A549 (cell line): Measurements from ENCODE around the gene TMTC2. TPM values are rescaled to one million over a fixed set of nuclear protein-coding genes. Genes with fewer than 3 reads are reported as not detected.

ENCODE experiments used
- ATAC-seq, 2 experiments: fragments of 200-7000 bp in 1 of 2; fragments of >200 bp in 1 of 2; cut with Nextera tagmentation in 1 of 2; cut with Tn5 transposase in 1 of 2; 3 replicates each; pipeline versions ENCODE4 v1.8.0 to v1.9.1; 2018 to 2020; ENCODE audit warnings: mild to moderate bottlenecking in 1 of 2, moderate library complexity in 1 of 2
- CTCF ChIA-PET: fragments of 300-600 bp; sonication (Branson Sonifier 250); formaldehyde crosslinking; extraction: SDS; loops from one replicate; lab custom pipeline; 2021; ENCODE audit warnings: antibody characterized with exemption, inconsistent platforms; lab: Yijun Ruan, JAX
- POLR2A ChIA-PET: fragments of 350-600 bp; formaldehyde crosslinking; extraction: SDS; loops from one replicate; lab custom pipeline; 2021; ENCODE audit warnings: antibody characterized with exemption, inconsistent platforms; lab: Yijun Ruan, JAX
- DNase-seq, 2 experiments: peaks; one replicate each; pipeline versions ENCODE4 v3.0.0 to v3.0.0-alpha.2; 2011 to 2016; ENCODE audit warnings: low read depth in 1 of 2, low spot score in 1 of 2
- FAIRE-seq: peaks from 2 replicates; lab custom pipeline; 2011; peaks lifted over from hg19 to GRCh38; lab: Jason Lieb, UNC
- H3K27ac ChIP-seq, 2 experiments: fragments of >200 bp; sonication (Bioruptor Twin); formaldehyde crosslinking; 3 replicates each; pipeline ENCODE4 v1.5.1; 2016 to 2017
- H3K4me1 ChIP-seq: fragments of >200 bp; sonication (Bioruptor Twin); formaldehyde crosslinking; 3 replicates; pipeline ENCODE4 v1.6.1; 2016
- H3K4me2 ChIP-seq: fragments of >200 bp; sonication (Bioruptor Twin); formaldehyde crosslinking; 3 replicates; pipeline ENCODE4 v1.6.1; 2016
- H3K4me3 ChIP-seq: fragments of >200 bp; sonication (Bioruptor Twin); formaldehyde crosslinking; 3 replicates; pipeline ENCODE4 v1.5.1; 2016
- H3K9me3 ChIP-seq: fragments of >200 bp; sonication (Bioruptor Twin); formaldehyde crosslinking; 3 replicates; pipeline ENCODE4 v1.6.1; 2016
- BHLHE40 ChIP-seq: IDR thresholded peaks from 2 replicates; pipeline ENCODE4 v1.6.1; 2012; ENCODE audit warnings: low read depth, low read length, inconsistent platforms
- CBX2 ChIP-seq: fragments of 200-600 bp; sonication (generic); IDR thresholded peaks from 2 replicates; pipeline ENCODE4 v1.6.1; 2016; ENCODE audit warnings: low read depth, mild to moderate bottlenecking, borderline replicate concordance
- CHD2 ChIP-seq: fragments of 150-350 bp; IDR thresholded peaks from 2 replicates; pipeline ENCODE4 v1.6.1; 2014; ENCODE audit warnings: low read length; ENCODE audit not compliant: partially characterized antibody
- CHD4 ChIP-seq: fragments of 200-600 bp; sonication (generic); IDR thresholded peaks from 2 replicates; pipeline ENCODE4 v1.6.1; 2016; ENCODE audit warnings: antibody characterized with exemption, mild to moderate bottlenecking, borderline replicate concordance
- EHF ChIP-seq: fragments of 250-450 bp; sonication (Bioruptor Pico); IDR thresholded peaks from 2 replicates; pipeline ENCODE4 v1.5.0; 2020; ENCODE audit warnings: mild to moderate bottlenecking
- EHMT2 ChIP-seq: fragments of 200-600 bp; sonication (generic); IDR thresholded peaks from 2 replicates; pipeline ENCODE4 v1.6.1; 2016; ENCODE audit warnings: antibody characterized with exemption, low read depth, mild to moderate bottlenecking, moderate library complexity
- FOSB ChIP-seq: fragments of 250-450 bp; sonication (Bioruptor Pico); IDR thresholded peaks from 2 replicates; pipeline ENCODE4 v1.5.0; 2020; ENCODE audit warnings: mild to moderate bottlenecking, moderate library complexity
- FOSL2 ChIP-seq, 2 experiments: fragments of 450-650 bp in 1 of 2; fragments of >200 bp in 1 of 2; sonication (Bioruptor Twin) in 1 of 2; formaldehyde crosslinking; IDR thresholded peaks; 2 replicates each; pipeline versions ENCODE4 v1.5.0 to v1.6.1; 2016 to 2020; ENCODE audit warnings: mild to moderate bottlenecking in 1 of 2, moderate library complexity in 1 of 2
- FOXS1 ChIP-seq: fragments of 250-450 bp; sonication (Bioruptor Pico); IDR thresholded peaks from 2 replicates; pipeline ENCODE4 v1.5.0; 2020; ENCODE audit warnings: mild to moderate bottlenecking, moderate library complexity
- GATA3 ChIP-seq: IDR thresholded peaks from 2 replicates; pipeline ENCODE4 v1.6.1; 2012; ENCODE audit warnings: borderline replicate concordance
- HDAC2 ChIP-seq: fragments of 200-600 bp; sonication (generic); IDR thresholded peaks from 2 replicates; pipeline ENCODE4 v1.6.1; 2016
- HEYL ChIP-seq: fragments of 250-450 bp; sonication (Bioruptor Pico); IDR thresholded peaks from 2 replicates; pipeline ENCODE4 v1.8.0; 2021; ENCODE audit warnings: mild to moderate bottlenecking, moderate library complexity
- HOXB13 ChIP-seq: fragments of 250-450 bp; sonication (Bioruptor Pico); IDR thresholded peaks from 2 replicates; pipeline ENCODE4 v1.5.0; 2020; ENCODE audit warnings: low read depth, mild to moderate bottlenecking, moderate library complexity
- JUN ChIP-seq, 2 experiments: fragments of >200 bp; sonication (Bioruptor Twin); formaldehyde crosslinking; IDR thresholded peaks; 2 replicates in 1 of 2; 3 replicates in 1 of 2; pipeline ENCODE4 v1.6.1; 2016 to 2017
- JUNB ChIP-seq: fragments of >200 bp; sonication (Bioruptor Twin); formaldehyde crosslinking; IDR thresholded peaks from 2 replicates; pipeline ENCODE4 v1.6.1; 2016
- KDM5A ChIP-seq: fragments of 200-600 bp; sonication (generic); IDR thresholded peaks from 2 replicates; pipeline ENCODE4 v1.6.1; 2016; ENCODE audit warnings: antibody characterized with exemption, mild to moderate bottlenecking
- MAZ ChIP-seq: fragments of 150-350 bp; IDR thresholded peaks from 2 replicates; pipeline ENCODE4 v1.6.1; 2014; ENCODE audit warnings: antibody characterized with exemption, low read depth, low read length, borderline replicate concordance
- NFE2L2 ChIP-seq: fragments of 150-350 bp; conservative IDR thresholded peaks from 2 replicates; pipeline ENCODE4 v1.6.1; 2014; ENCODE audit warnings: low read length
- NPAS2 ChIP-seq: fragments of 250-450 bp; sonication (Bioruptor Pico); IDR thresholded peaks from 2 replicates; pipeline ENCODE4 v1.8.0; 2022; ENCODE audit warnings: mild to moderate bottlenecking, moderate library complexity, borderline replicate concordance
- POLR2AphosphoS2 ChIP-seq: conservative IDR thresholded peaks from 2 replicates; pipeline ENCODE4 v1.6.1; 2012; ENCODE audit warnings: low read length, improper control_type of control experiment, inconsistent platforms
- RAD21 ChIP-seq, 2 experiments: fragments of >200 bp in 1 of 2; sonication (Bioruptor Twin) in 1 of 2; formaldehyde crosslinking in 1 of 2; IDR thresholded peaks in 1 of 2; conservative IDR thresholded peaks in 1 of 2; 2 replicates in 1 of 2; 3 replicates in 1 of 2; pipeline ENCODE4 v1.6.1; 2012 to 2018; ENCODE audit warnings: inconsistent platforms in 1 of 2
- RCOR1 ChIP-seq: fragments of 150-350 bp; IDR thresholded peaks from 2 replicates; pipeline ENCODE4 v1.6.1; 2014; ENCODE audit warnings: antibody characterized with exemption, low read length, low read depth
- ZC3H11A ChIP-seq: fragments of 450-650 bp; IDR thresholded peaks from 2 replicates; pipeline ENCODE4 v1.6.1; 2014; ENCODE audit warnings: antibody characterized with exemption, mild to moderate bottlenecking
- ZSCAN20 ChIP-seq: fragments of 250-450 bp; sonication (Bioruptor Pico); IDR thresholded peaks from 2 replicates; pipeline ENCODE4 v1.8.0; 2022; ENCODE audit warnings: mild to moderate bottlenecking, moderate library complexity
- WGBS: methylation state at CpG from one replicate; pipeline ENCODE4 v1.1.6; 2017; ENCODE audit errors: missing lambda C conversion rate; 5-methylcytosine and 5-hydroxymethylcytosine counted together
- polyA plus RNA-seq, 4 experiments: library from polyadenylated mRNA; depleted of rRNA in 3 of 4; stranded (reverse); fragments of >200 nt; fragmentation: RNase III in 1 of 4; extraction: RNeasy Plus Mini Kit Qiagen cat#74134 plus additional on column Dnase treatment in 1 of 4; gene quantifications; 2 replicates in 3 of 4; 3 replicates in 1 of 4; pipeline ENCODE4 v1.2.3, GENCODE V29; 2011 to 2017
- TF ChIP-seq, protein P1 (sequence below): fragments of >200 bp; sonication (Bioruptor Twin); formaldehyde crosslinking; IDR thresholded peaks from 2 replicates; pipeline ENCODE4 v1.6.1; 2016
- TF ChIP-seq, protein P2 (sequence below): fragments of >200 bp; sonication (Bioruptor Twin); formaldehyde crosslinking; IDR thresholded peaks from 3 replicates; pipeline ENCODE4 v1.5.1; 2016
- TF ChIP-seq, protein P3 (sequence below): fragments of 150-350 bp; IDR thresholded peaks from 2 replicates; pipeline ENCODE4 v1.6.1; 2014; ENCODE audit warnings: low read depth, mild to moderate bottlenecking, low read length
- TF ChIP-seq, protein P4 (sequence below): fragments of >200 bp; sonication (Bioruptor Twin); formaldehyde crosslinking; IDR thresholded peaks from 3 replicates; pipeline ENCODE4 v1.6.1; 2016
- TF ChIP-seq, protein P5 (sequence below): fragments of 250-450 bp; sonication (Bioruptor Pico); IDR thresholded peaks from 2 replicates; pipeline ENCODE4 v1.5.0; 2020; ENCODE audit warnings: low read depth, mild to moderate bottlenecking, moderate library complexity
- TF ChIP-seq, protein P6 (sequence below): IDR thresholded peaks from 2 replicates; pipeline ENCODE4 v1.6.1; 2012

TMTC2 gene
- polyA plus RNA-seq, 2 of the 4 experiments (the other 2 are of a cell fraction) = 1.8 to 5.3 TPM

DNA sequence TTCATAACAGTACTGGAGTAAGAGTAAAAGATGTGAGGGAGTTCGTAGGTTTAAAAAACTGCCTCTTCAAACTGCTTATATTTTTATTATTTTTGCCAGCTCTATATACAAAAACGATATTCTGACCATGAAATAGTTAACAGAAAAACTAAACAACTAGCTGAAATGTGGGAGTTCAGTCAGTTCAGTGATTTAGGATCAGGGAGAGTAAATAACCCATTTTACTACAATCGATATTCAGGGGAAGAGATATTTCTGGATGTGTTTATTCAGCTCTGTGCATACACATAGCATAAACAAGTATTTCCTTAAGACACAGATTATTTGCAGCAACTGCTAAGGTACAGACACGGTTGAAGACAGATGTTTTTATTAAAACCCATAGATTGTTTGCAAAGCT lies 470.9 kb downstream of the TMTC2 start:
- H3K4me1 ChIP-seq = no peaks in the 10 kb centered on the region
- no peaks in the 10 kb centered on the region for H3K9me3 ChIP-seq
- FAIRE-seq (no peak), DNase-seq (no peak), ATAC-seq (no peak)
- no peak overlapping the region for H3K4me3 ChIP-seq
- POLR2A ChIA-PET = no interaction called here
- WGBS = 37% methylated on average over 4 of the region's 4 CpGs
- TF ChIP-seq POLR2AphosphoS2 (no peak), ZC3H11A (no peak), ZSCAN20 (CRISPR knock-in tag) (no peak), KDM5A (no peak), RCOR1 (no peak), JUNB (no peak), FOSB (no peak), FOXS1 (CRISPR knock-in tag) (no peak), JUN (IDR thresholded peaks at IDR 0.05) (no peak), EHMT2 (no peak), MAZ (no peak), RAD21 (conservative IDR thresholded peaks at IDR 0.05 in 1 of 2, IDR thresholded peaks at IDR 0.05 in 1 of 2) (no peak), BHLHE40 (no peak), HDAC2 (no peak)
- TF ChIP-seq, protein P1, sequence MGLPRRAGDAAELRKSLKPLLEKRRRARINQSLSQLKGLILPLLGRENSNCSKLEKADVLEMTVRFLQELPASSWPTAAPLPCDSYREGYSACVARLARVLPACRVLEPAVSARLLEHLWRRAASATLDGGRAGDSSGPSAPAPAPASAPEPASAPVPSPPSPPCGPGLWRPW = no peak
- TF ChIP-seq, protein P2, sequence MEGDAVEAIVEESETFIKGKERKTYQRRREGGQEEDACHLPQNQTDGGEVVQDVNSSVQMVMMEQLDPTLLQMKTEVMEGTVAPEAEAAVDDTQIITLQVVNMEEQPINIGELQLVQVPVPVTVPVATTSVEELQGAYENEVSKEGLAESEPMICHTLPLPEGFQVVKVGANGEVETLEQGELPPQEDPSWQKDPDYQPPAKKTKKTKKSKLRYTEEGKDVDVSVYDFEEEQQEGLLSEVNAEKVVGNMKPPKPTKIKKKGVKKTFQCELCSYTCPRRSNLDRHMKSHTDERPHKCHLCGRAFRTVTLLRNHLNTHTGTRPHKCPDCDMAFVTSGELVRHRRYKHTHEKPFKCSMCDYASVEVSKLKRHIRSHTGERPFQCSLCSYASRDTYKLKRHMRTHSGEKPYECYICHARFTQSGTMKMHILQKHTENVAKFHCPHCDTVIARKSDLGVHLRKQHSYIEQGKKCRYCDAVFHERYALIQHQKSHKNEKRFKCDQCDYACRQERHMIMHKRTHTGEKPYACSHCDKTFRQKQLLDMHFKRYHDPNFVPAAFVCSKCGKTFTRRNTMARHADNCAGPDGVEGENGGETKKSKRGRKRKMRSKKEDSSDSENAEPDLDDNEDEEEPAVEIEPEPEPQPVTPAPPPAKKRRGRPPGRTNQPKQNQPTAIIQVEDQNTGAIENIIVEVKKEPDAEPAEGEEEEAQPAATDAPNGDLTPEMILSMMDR = no peak
- TF ChIP-seq, protein P3, sequence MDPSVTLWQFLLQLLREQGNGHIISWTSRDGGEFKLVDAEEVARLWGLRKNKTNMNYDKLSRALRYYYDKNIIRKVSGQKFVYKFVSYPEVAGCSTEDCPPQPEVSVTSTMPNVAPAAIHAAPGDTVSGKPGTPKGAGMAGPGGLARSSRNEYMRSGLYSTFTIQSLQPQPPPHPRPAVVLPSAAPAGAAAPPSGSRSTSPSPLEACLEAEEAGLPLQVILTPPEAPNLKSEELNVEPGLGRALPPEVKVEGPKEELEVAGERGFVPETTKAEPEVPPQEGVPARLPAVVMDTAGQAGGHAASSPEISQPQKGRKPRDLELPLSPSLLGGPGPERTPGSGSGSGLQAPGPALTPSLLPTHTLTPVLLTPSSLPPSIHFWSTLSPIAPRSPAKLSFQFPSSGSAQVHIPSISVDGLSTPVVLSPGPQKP = no peak
- no peak overlapping the region for H3K27ac ChIP-seq
- CTCF ChIA-PET = interaction anchor here (0.9 kb wide), 1 partner anchor 798 kb away, joined by 3 read pairs; no protein-coding TSS in a partner anchor
- no peak overlapping the region for H3K4me2 ChIP-seq

DNA sequence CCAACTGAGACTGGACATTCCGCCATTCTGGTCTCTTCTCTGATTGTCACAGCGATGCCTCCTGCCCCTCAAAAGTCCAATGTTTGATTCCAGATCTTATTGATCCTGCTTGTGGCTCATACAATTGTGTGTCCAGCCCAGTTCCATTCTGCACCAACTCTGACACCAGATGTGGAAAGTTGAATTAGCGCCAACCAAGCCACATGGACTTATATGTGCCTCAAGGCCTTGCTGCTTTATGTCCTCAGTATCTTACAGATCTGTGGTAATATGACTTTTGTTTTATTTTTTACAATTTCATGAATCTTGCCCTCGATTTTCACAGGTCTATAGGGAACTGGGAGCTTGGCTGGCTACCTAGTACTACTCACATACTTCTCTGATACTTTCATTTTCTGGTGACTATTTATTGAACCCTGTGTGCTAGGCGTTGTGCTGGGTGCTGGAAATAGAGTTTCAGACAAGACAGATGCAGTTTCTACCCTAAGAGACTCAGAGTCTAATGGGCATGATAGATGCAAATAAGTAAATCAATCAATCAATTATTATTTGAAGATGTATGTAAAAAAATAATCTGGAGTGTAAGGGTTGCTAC lies 472.0 kb downstream of the TMTC2 start:
- no peak for ATAC-seq

More for the DNA sequence above, 472.0 kb downstream of the TMTC2 start:
- DNase-seq = no peak
- TF ChIP-seq, protein P4, sequence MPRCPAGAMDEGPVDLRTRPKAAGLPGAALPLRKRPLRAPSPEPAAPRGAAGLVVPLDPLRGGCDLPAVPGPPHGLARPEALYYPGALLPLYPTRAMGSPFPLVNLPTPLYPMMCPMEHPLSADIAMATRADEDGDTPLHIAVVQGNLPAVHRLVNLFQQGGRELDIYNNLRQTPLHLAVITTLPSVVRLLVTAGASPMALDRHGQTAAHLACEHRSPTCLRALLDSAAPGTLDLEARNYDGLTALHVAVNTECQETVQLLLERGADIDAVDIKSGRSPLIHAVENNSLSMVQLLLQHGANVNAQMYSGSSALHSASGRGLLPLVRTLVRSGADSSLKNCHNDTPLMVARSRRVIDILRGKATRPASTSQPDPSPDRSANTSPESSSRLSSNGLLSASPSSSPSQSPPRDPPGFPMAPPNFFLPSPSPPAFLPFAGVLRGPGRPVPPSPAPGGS = no peak
- TF ChIP-seq, protein P2 = no peak
- TF ChIP-seq, protein P5, sequence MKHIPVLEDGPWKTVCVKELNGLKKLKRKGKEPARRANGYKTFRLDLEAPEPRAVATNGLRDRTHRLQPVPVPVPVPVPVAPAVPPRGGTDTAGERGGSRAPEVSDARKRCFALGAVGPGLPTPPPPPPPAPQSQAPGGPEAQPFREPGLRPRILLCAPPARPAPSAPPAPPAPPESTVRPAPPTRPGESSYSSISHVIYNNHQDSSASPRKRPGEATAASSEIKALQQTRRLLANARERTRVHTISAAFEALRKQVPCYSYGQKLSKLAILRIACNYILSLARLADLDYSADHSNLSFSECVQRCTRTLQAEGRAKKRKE (CRISPR knock-in tag) = no peak
- TF ChIP-seq CBX2 (no peak), GATA3 (no peak), CHD2 (no peak), HDAC2 (no peak), EHF (CRISPR knock-in tag) (no peak), HEYL (CRISPR knock-in tag) (no peak), NFE2L2 (no peak), CHD4 (no peak), NPAS2 (no peak), HOXB13 (CRISPR knock-in tag) (no peak), FOSL2 (IDR thresholded peaks at IDR 0.05) (no peak), FOSL2 (CRISPR knock-in tag; IDR thresholded peaks at IDR 0.05) (no peak)
- TF ChIP-seq, protein P6, sequence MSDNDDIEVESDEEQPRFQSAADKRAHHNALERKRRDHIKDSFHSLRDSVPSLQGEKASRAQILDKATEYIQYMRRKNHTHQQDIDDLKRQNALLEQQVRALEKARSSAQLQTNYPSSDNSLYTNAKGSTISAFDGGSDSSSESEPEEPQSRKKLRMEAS = no peak
- FAIRE-seq = no peak
- H3K4me2 ChIP-seq = no peak overlapping the region
- CTCF ChIA-PET = interaction anchor here (1.1 kb wide), 1 partner anchor 800 kb away, joined by 3 read pairs; the partner anchor contains the start of genes CCDC59 and METTL25
- no peaks in the 10 kb centered on the region for H3K9me3 ChIP-seq
- 50% methylated on average over 5 of the region's 5 CpGs for WGBS
- H3K4me1 ChIP-seq = no peaks in the 10 kb centered on the region
- H3K27ac ChIP-seq = no peak overlapping the region
- POLR2A ChIA-PET = no interaction called here
- no peak overlapping the region for H3K4me3 ChIP-seq
